Testis (tissue), 3 donors: ENCODE results near the gene APBA1. TPM values are rescaled to one million over a fixed set of nuclear protein-coding genes. Genes with fewer than 3 reads are reported as not detected.
"Not testable (repeated sequence)": the region's sequence is repeated elsewhere in the genome, so short reads cannot be mapped to it uniquely, and the experiment has no call there.

Experiments used
- DNase-seq: peaks from one replicate; pipeline ENCODE4 v3.0.0-alpha.2; 2019
- H3K27ac ChIP-seq, 2 donors: fragments of 200-600 bp; sonication (generic); one replicate each; pipeline ENCODE4 v1.5.1; 2019
- H3K27me3 ChIP-seq: fragments of 200-600 bp; sonication (generic); one replicate; pipeline ENCODE4 v1.5.1; 2019
- H3K36me3 ChIP-seq: fragments of 200-600 bp; sonication (generic); one replicate; pipeline ENCODE4 v1.5.1; 2017; ENCODE audit warnings: low read depth; ENCODE audit errors: missing control alignments
- H3K4me1 ChIP-seq: fragments of 200-600 bp; sonication (generic); one replicate; pipeline ENCODE4 v1.5.1; 2019
- H3K4me3 ChIP-seq, 2 donors: fragments of 200-600 bp; sonication (generic); one replicate each; pipeline ENCODE4 v1.5.1; 2017 to 2019
- H3K9me3 ChIP-seq: fragments of 200-600 bp; sonication (generic); one replicate; pipeline ENCODE4 v1.5.1; 2017
- POLR2A ChIP-seq: fragments of 450-650 bp; IDR thresholded peaks from one replicate; pipeline ENCODE4 v1.6.1; 2017; ENCODE audit warnings: antibody characterized with exemption, mild to moderate bottlenecking, moderate library complexity
- WGBS, 2 donors: methylation state at CpG; one replicate each; pipeline ENCODE4 v1.1.5; 2018; 5-methylcytosine and 5-hydroxymethylcytosine counted together
- intact Hi-C: fragments of 100-400 bp; cut with DNase I; formaldehyde crosslinking; loops from one replicate; pipeline ENCODE4 v1.15.1; 2023; ENCODE audit warnings: low total_unique reads
- polyA plus RNA-seq: library from polyadenylated mRNA; stranded (reverse); fragments of 350-450 nt; fragmentation: Illumina TruSeq; extraction: RNeasy Lipid Tissue Mini Kit (QIAGEN cat#74804); gene quantifications from one replicate; pipeline ENCODE4 v1.2.3, GENCODE V29; 2014; ENCODE audit warnings: low read depth, low replicate concordance; ENCODE audit not compliant: insufficient read depth
- total RNA-seq, 2 donors: library from RNA; depleted of rRNA; stranded (reverse); fragments of >200 nt; gene quantifications; one replicate each; pipeline ENCODE4 v1.2.3, GENCODE V29; 2016
- TF ChIP-seq, protein P1 (sequence below), 3 experiments: fragments of 450-650 bp in 2 of 3; fragments of 200-600 bp in 1 of 3; sonication (generic) in 1 of 3; IDR thresholded peaks; one replicate each; pipeline ENCODE4 v1.5.1; 2016 to 2019; ENCODE audit warnings: antibody characterized with exemption in 3 of 3, mild to moderate bottlenecking in 2 of 3, moderate library complexity in 1 of 3

Gene APBA1
- total and polyA plus RNA-seq, 3 donors from 2014 or later: 7.7 to 11.9 (median 9.4) TPM

DNA sequence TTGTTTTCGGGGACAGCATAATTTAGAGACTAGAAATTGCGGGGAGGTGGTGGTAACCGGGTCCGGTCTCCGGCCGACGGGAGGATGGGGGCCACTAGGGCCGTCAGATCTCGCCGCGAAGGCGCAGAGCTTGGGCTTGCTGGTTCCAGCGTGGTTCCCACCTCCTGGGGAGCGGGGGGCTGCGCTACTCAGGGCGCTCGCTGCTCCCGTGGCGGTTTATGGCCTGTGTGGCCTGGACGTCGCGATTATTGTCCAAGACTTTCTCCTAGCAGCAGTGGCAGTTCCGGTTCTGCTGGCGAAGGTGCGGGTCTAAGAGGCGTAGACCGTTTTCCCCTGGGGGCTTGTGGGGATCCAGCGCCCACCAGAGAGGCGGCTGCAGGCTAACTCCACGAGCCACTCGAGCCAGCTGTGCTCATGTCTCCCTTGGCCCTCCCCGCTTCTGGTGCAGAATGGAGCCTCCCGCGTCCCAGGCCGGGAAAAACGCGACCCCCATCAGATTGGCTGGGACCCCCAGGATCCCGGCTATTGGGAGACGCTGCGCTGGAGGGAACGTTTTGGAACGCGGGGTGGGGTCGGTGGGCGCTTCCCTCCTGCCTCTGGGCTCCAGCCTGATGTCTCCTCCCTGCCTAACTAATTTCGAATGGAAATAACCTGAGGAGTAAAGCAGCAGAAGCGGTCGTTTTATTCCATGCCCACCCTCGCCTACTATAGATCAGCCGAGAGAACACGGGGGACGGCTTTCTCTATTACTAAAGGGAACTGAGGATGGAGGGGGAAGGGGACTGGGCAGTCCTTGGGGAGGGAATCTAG, 260.0 kb downstream of the APBA1 start:
- Histone ChIP-seq H3K36me3 (no peaks in the 10 kb centered on the region), H3K4me1 (no peaks in the 10 kb centered on the region), H3K27me3 (no peaks in the 10 kb centered on the region), H3K4me3 (peak overlapping the region in 1 of 2 donors; percentile 27), H3K27ac (no peak overlapping the region), H3K9me3 (no peaks in the 10 kb centered on the region)
- DNase-seq: no peak
- TF ChIP-seq POLR2A: no peak
- TF ChIP-seq, protein P1, sequence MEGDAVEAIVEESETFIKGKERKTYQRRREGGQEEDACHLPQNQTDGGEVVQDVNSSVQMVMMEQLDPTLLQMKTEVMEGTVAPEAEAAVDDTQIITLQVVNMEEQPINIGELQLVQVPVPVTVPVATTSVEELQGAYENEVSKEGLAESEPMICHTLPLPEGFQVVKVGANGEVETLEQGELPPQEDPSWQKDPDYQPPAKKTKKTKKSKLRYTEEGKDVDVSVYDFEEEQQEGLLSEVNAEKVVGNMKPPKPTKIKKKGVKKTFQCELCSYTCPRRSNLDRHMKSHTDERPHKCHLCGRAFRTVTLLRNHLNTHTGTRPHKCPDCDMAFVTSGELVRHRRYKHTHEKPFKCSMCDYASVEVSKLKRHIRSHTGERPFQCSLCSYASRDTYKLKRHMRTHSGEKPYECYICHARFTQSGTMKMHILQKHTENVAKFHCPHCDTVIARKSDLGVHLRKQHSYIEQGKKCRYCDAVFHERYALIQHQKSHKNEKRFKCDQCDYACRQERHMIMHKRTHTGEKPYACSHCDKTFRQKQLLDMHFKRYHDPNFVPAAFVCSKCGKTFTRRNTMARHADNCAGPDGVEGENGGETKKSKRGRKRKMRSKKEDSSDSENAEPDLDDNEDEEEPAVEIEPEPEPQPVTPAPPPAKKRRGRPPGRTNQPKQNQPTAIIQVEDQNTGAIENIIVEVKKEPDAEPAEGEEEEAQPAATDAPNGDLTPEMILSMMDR (IDR thresholded peaks at IDR 0.05): no peak
- 65% methylated on average over 21 to 52 of the region's 52 CpGs for WGBS, 2 donors
- intact Hi-C loops: no loop called here

DNA sequence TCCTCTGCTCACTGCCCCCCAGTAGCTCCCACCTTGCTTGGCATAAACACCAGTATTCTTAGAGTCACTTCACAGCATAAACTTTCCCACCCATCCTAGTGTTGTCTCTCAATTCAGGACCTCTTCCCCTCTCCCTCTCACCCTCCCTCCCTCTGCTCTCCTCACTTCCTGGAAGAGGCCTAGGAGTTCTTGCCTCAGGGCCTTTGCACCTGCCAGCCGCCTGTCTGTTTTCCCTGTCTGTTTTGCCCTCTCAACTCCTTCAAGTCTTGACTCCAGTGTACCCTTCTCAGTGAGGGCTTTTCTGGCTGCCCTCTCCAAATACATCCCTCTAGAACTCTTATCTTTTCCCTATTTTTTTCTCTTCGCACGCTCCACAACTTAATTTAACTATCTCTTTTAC, 260.9 kb downstream of the APBA1 start:
- 90 to 96% methylated on average over 3 of the region's 3 CpGs for WGBS, 2 donors
- Histone ChIP-seq H3K9me3 (no peaks in the 10 kb centered on the region), H3K4me1 (no peaks in the 10 kb centered on the region), H3K36me3 (no peaks in the 10 kb centered on the region), H3K27me3 (no peaks in the 10 kb centered on the region), H3K27ac (no peak overlapping the region), H3K4me3 (no peak overlapping the region)
- no peak for TF ChIP-seq POLR2A
- TF ChIP-seq, protein P1 (IDR thresholded peaks at IDR 0.05): no peak
- no peak for DNase-seq
- intact Hi-C loops: no loop called here

DNA sequence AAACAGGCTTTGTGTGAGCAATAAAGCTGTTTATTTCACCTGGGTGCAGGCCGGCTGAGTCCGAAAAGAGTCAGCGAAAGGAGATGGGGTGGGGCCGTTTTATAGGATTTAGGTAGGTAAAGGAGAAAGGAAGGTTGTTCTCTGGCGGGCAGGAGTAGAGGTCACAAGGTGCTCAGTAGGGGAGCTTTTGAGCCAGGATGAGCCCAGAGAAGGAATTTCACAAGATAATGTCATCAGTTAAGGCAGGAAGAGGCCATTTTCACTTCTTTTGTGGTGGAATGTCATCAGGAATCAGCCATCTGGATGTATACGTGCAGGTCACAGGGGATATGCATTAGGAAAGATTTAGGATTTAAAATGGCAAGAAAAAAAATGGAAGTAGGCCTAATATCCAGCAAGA, 262.2 kb downstream of the APBA1 start:
- DNase-seq, H3K9me3 ChIP-seq, H3K36me3 ChIP-seq, H3K27me3 ChIP-seq, H3K27ac ChIP-seq, intact Hi-C loops, H3K4me1 ChIP-seq, H3K4me3 ChIP-seq: not testable (repeated sequence)
- 88 to 93% methylated on average over 6 of the region's 6 CpGs for WGBS, 2 donors

DNA sequence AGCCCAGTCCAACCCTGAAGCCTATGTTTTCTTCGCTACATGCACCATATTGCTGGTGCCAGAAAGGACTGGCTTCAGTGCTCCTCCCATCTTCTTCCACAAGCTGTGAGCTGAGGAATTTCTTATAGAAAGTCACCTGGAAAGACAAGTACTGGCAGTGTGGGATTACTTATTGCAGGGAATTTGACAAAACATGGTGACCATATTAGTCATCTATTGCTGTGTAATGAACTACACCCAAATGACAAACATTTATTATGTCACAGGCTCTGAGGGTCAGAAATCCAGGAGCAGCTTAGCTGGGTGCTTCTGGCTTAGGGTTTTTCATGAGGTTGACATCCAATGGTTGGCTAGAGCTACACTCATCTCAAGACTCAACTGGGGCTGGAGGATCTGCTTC, 271.7 kb downstream of the APBA1 start:
- no peaks in the 10 kb centered on the region for H3K27me3 ChIP-seq
- H3K27ac ChIP-seq: no peak overlapping the region
- no peaks in the 10 kb centered on the region for H3K9me3 ChIP-seq
- no peaks in the 10 kb centered on the region for H3K36me3 ChIP-seq
- H3K4me1 ChIP-seq: peaks cover 5% of the 10 kb centered on the region
- TF ChIP-seq, protein P1 (IDR thresholded peaks at IDR 0.05): no peak
- TF ChIP-seq POLR2A: no peak
- H3K4me3 ChIP-seq: no peak overlapping the region
- WGBS, 2 donors: 95 to 98% methylated on average over 1 of the region's 1 CpG
- intact Hi-C loops: no loop called here
- no peak for DNase-seq

DNA sequence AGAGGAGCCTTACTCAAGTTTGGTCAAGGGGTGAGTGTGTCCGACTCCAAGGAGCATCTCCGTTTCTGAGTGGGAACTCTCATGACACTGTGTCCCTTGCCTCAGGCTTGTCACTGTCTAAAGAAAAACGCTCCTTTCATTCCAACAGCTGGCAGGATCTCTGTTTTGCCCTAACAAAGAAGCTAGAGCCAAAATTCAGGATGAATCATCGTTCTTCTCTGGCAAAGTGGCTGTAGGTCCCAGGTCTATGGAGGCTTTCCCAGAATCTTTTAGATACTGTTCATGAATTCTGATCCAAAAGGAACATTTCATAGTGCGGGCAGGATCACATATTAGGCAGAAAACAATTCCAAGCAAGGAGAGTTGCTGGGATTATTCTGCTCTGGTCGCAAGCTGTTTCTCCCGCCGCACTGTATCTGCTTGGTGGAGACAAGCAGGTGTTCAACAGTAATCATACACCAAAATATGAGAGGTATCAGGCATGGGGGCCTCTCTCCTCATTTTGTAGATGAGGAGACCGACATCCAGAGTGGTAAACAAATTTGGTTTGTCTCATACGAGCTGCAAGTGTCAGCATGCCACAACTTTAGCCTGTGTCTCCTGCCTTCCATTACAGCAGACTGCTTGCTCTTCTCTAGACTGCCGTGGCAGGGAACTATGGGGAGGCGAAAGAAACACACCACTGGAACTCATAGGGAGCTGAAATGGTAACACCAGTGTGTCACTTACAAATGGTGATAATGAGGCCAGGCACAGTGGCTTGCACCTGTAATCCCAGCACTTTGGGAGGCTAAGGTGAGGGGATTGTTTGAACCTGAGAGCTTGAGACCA, 274.6 kb downstream of the APBA1 start:
- TF ChIP-seq POLR2A: no peak
- TF ChIP-seq, protein P1 (IDR thresholded peaks at IDR 0.05): no peak
- Histone ChIP-seq H3K27me3 (no peaks in the 10 kb centered on the region), H3K4me1 (peaks cover 5% of the 10 kb centered on the region), H3K4me3 (no peak overlapping the region), H3K36me3 (no peaks in the 10 kb centered on the region), H3K9me3 (no peaks in the 10 kb centered on the region), H3K27ac (no peak overlapping the region)
- intact Hi-C loops: no loop called here
- WGBS, 2 donors: 54 to 72% methylated on average over 12 of the region's 12 CpGs
- no peak for DNase-seq
